Measurements from ENCODE around the gene CCDC171.

The CCDC171 gene

DNA sequence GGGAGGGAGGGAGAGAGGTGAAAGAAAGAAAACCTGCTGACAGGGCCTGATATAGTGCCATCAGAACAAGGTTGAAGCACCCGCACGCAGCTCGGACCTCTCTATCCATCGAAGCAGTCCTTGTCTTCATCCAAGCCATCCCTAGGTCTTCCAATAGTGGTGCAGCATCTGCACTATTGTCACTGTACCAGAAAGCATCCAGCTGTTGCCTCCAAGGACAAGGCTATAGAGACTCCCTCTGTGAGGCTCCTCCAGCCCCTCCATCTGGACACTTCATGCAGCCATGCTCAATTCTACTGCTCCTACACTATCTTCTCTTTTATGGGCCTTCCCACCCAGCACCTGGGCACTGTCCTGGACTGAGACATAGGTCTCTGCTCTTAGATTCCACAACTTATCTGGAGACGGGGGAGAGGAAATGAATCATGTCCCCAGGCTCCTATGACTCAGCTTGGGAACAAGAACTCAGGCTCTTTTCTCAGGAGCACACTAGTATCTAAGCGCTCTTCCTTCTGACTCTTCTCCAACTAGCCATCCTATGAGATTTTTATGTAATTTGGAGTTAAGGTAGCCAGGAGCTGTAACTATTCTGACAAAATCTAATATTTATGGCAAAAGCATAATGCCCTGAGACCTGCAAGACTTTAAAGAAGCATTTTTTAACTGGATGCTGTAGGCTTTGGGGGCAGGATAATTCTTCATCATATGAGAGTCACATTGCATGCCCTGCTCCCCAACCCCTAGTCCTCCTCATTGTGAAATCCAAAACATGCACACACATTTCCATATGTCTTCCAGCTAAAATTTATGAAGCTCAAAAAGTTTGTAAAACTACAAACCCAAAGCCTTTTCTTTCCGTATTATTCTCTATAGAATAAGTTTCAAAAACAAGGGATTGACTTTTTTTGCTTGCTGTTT, 446.8 kb downstream of the CCDC171 start:
- peak; percentile 36 for DNase-seq (ENCODE audit: low read depth, low spot score)

GRCh38 chr9:16000811-16001210, 448.0 kb downstream of the CCDC171 start:
- no peak for DNase-seq (ENCODE audit: low read depth, low spot score)

DNA sequence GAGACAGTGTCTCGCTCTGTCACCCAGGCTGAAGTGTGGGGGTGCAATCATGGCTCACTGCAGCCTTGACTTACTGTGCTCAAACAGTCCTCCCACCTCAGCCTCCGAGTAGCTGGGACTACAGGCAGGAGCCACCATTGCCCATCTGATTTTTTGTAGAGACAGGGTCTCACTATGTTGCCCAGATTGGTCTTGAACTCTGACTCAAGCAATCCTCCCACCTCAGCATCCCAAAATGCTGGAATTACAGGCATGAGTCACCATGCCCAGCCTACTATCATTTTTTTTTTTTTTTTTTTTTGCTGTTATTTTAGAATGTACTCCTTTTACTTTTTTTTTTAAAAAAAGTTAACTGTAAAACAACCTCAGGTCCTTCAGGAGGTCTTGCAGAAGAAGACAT, 449.0 kb downstream of the CCDC171 start:
- DNase-seq (ENCODE audit: low read depth, low spot score): no peak

DNA sequence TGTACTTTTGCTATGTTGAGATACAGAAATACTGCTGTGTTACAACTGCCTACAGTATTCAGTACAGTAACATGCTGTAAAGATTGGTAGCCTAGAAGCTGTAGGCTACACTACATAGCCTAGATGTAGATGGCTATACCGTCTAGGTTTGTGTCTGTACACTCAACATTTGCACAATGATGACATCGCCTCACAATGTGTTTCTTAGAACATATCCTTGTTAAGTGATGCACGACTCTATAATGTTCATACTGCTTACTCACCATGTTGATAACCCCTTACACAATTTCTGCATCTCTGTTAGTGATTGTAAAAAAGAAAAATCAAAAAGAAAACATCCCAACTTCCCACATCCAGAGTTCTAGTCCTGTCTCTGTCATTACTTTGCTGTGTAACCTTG, 450.0 kb downstream of the CCDC171 start:
- no peak for DNase-seq (ENCODE audit: low read depth, low spot score)

DNA sequence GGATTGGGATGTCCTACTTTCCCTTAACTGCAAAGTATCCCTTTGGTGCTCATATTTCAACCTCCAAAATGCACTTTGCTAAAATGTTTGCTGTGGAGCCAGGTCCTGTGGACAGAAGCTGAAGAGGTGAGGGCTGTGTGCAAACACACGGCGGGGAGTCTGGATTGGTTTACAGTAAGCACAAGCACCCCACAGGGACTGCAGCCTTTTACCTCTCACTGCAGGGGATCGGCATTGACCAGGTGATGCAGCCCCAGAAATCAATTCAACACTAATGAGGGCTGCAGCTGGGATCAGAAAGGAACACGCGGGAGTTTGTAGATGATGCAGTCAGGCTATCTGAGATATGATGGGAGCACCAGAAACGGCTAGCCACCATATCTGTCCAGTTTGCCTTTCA, 450.9 kb downstream of the CCDC171 start:
- no peak for DNase-seq (ENCODE audit: low read depth, low spot score)

GRCh38 chr9:16004613-16005012, 451.8 kb downstream of the CCDC171 start:
- no peak for DNase-seq (ENCODE audit: low read depth, low spot score)

DNA sequence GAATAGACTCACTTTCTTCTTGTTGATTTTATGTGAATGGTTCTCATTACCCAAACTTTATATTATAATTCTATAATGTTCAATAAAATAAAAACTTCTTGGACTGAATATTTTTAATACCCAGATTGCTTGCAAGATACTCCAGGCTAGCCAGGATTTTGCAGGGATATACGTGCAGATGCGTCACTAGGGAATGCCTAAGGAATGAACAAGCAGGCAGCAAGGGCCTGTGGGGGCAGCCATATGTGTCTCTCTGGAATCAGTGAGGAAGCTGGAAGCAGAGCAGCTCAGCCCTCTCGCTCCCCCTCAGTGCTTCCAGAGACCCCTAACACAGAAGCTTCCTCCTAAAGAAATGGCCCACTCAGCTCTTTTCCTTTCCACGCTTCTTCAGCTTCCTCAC, 457.4 kb downstream of the CCDC171 start:
- DNase-seq (ENCODE audit: low read depth, low spot score): no peak

- DNase-seq (ENCODE audit: low read depth, low spot score): no peak
These were observed 459.8 kb downstream of the CCDC171 start for GRCh38 chr9:16012621-16013020.

GRCh38 chr9:16013366-16013765, 460.5 kb downstream of the CCDC171 start:
- no peak for DNase-seq (ENCODE audit: low read depth, low spot score)

GRCh38 chr9:16013826-16014225, 461.0 kb downstream of the CCDC171 start:
- DNase-seq (ENCODE audit: low read depth, low spot score): no peak

- no peak for DNase-seq (ENCODE audit: low read depth, low spot score)
These were observed 469.4 kb downstream of the CCDC171 start for GRCh38 chr9:16022228-16022627.

DNA sequence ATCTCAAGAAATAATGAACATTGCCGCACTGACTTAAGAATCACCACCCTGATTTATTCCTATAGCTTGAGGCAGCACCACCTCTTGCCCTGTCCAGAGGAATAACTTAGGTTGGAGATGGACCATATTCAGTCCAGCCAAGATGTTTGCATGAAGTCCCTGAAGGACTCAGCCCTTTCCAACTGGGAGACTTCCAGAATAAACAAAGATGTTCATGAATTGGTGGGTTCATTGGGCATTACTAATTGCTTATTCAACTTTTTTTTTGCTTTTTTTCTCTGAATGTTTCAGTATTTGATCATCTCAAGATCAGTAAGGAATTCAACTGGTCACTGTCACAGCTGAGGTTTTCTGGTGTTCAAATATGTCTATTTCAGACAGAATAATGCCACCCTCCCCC, 470.6 kb downstream of the CCDC171 start:
- DNase-seq (ENCODE audit: low read depth, low spot score): no peak

Data from ELF-1 (cell line).